Cardiac muscle cell (in vitro differentiated cells and primary cell): ENCODE data around the gene VSX1. TPM values are rescaled to one million over a fixed set of nuclear protein-coding genes. Genes with fewer than 3 reads are reported as not detected.

Source experiments
- DNase-seq, 2 donors: peaks; one replicate each; pipeline versions ENCODE4 v3.0.0 to v3.0.0-alpha.2; 2010 to 2017; ENCODE audit warnings: low read depth in 1 of 2, low spot score in 1 of 2
- H3K27ac ChIP-seq: fragments of 200-600 bp; sonication (generic); 2 replicates; pipeline ENCODE4 v1.5.1; 2016
- H3K27me3 ChIP-seq: fragments of 200-600 bp; sonication (generic); 2 replicates; pipeline ENCODE4 v1.6.0; 2016; ENCODE audit warnings: control low read depth
- H3K36me3 ChIP-seq: fragments of 200-600 bp; sonication (generic); 2 replicates; pipeline ENCODE4 v1.5.1; 2016; ENCODE audit warnings: control low read depth
- H3K4me1 ChIP-seq: fragments of 200-600 bp; sonication (generic); 2 replicates; pipeline ENCODE4 v1.8.1; 2017; ENCODE audit warnings: low read depth, mild to moderate bottlenecking, mixed run types
- H3K4me3 ChIP-seq: fragments of 200-600 bp; sonication (generic); 2 replicates; pipeline ENCODE4 v1.5.1; 2016; ENCODE audit warnings: mild to moderate bottlenecking
- H3K9me3 ChIP-seq: fragments of 200-600 bp; sonication (generic); 2 replicates; pipeline ENCODE4 v1.5.1; 2017; ENCODE audit warnings: low read depth, mild to moderate bottlenecking, control low read depth
- CTCF ChIP-seq: IDR thresholded peaks from 2 replicates; pipeline ENCODE4 v1.5.1; 2012; ENCODE audit warnings: low read depth, mild to moderate bottlenecking, low read length
- polyA plus RNA-seq: library from polyadenylated mRNA; unstranded; fragments of >200 nt; fragmentation: Nextera tagmentation; extraction: Ambion mirVana; gene quantifications from 2 replicates; pipeline ENCODE4 v1.2.1, GENCODE V29; 2016
- total RNA-seq: library from RNA; depleted of rRNA; stranded (reverse); fragments of >200 nt; gene quantifications from 2 replicates; pipeline ENCODE4 v1.2.3, GENCODE V29; 2016

VSX1 gene
- total and polyA plus RNA-seq, 2 experiments from 2014 or later = not detected

GRCh38 chr20:25126204-25127029, 44.5 kb upstream of the VSX1 start:
- Histone ChIP-seq H3K27ac (no peak overlapping the region), H3K27me3 (peaks cover 8% of the 10 kb centered on the region)

DNA sequence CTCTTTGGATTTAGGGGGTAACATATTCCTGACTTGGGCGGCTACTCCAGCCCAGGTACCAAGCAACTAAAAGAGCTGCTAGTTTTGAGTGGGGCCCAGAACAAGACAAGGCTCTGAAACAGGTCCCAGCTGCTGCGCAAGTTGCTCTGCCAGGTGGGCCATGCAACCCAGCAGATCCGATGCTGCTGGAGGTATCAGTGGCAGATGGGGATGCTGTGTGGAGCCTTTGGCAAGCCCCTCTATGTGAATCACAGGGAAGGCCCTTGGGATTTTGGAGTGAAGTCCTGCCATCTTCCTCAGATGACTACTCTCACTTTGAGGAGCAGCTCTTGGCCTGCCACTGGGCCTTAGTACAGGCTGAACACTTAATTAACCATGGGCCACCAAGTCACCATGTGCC, 43.7 kb upstream of the VSX1 start:
- Histone ChIP-seq H3K36me3 (no peaks in the 10 kb centered on the region), H3K9me3 (no peaks in the 10 kb centered on the region), H3K27ac (no peak overlapping the region), H3K4me1 (no peaks in the 10 kb centered on the region), H3K27me3 (peaks cover 8% of the 10 kb centered on the region), H3K4me3 (no peak overlapping the region)
- TF ChIP-seq CTCF = no peak
- no peak for DNase-seq

More at GRCh38 chr20:25126204-25127029, 44.5 kb upstream of the VSX1 start:
- TF ChIP-seq CTCF = no peak
- no peak for DNase-seq
- Histone ChIP-seq H3K36me3 (no peaks in the 10 kb centered on the region), H3K4me1 (no peaks in the 10 kb centered on the region), H3K4me3 (no peak overlapping the region), H3K9me3 (no peaks in the 10 kb centered on the region)

DNA sequence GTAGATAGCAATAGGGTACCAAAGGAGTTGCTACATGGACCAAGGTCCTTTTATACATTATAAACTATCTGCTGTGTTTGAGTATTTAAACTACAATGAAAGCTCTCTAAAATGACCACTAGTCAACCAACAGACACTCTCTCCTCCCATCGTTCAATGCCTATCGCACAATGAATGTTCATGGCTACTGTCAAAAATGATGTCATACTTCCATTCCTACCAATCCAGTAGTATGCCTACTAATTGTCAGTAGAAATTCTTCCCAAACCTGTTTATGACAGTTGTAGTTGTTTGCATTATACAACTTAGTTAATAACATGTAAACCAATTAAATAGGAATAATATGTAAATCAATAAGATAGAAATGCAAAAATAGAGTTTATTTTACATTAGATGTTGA, 39.0 kb upstream of the VSX1 start:
- no peaks in the 10 kb centered on the region for H3K9me3 ChIP-seq
- TF ChIP-seq CTCF = no peak
- H3K4me1 ChIP-seq = no peaks in the 10 kb centered on the region
- DNase-seq = no peak
- no peaks in the 10 kb centered on the region for H3K36me3 ChIP-seq
- H3K27me3 ChIP-seq = peaks cover 8% of the 10 kb centered on the region
- no peak overlapping the region for H3K4me3 ChIP-seq
- no peak overlapping the region for H3K27ac ChIP-seq

GRCh38 chr20:25120457-25120856, 38.5 kb upstream of the VSX1 start:
- Histone ChIP-seq H3K4me1 (no peaks in the 10 kb centered on the region), H3K27ac (no peak overlapping the region), H3K36me3 (no peaks in the 10 kb centered on the region), H3K27me3 (peaks cover 8% of the 10 kb centered on the region), H3K9me3 (no peaks in the 10 kb centered on the region), H3K4me3 (no peak overlapping the region)
- DNase-seq = no peak
- no peak for TF ChIP-seq CTCF

DNA sequence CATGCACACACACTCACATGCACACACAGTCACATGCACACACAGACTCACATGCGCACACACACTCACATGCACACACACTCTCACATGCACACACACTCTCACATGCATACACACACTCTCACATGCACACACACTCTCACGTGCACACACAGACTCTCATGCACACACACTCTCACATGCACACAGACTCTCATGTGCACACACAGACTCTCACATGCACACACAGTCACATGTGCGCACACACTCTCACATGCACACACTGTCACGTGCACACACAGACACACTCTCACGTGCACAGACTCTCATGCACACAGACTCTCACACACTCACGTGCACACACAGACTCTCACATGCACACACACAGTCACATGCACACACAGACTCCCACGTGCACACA, 36.6 kb upstream of the VSX1 start:
- no peak overlapping the region for H3K4me3 ChIP-seq
- peaks cover 8% of the 10 kb centered on the region for H3K27me3 ChIP-seq
- no peak overlapping the region for H3K27ac ChIP-seq
- no peak for DNase-seq
- no peaks in the 10 kb centered on the region for H3K4me1 ChIP-seq
- H3K36me3 ChIP-seq = no peaks in the 10 kb centered on the region
- TF ChIP-seq CTCF = no peak
- H3K9me3 ChIP-seq = no peaks in the 10 kb centered on the region
